Naive thymus-derived CD4-positive, alpha-beta T cell (primary cell): ENCODE measurements around the gene VAPB. TPM values are rescaled to one million over a fixed set of nuclear protein-coding genes. Genes with fewer than 3 reads are reported as not detected.
"Not testable (repeated sequence)": the region's sequence is repeated elsewhere in the genome, so short reads cannot be mapped to it uniquely, and the experiment has no call there.

ENCODE experiments used
- ATAC-seq: fragments of 150-1000 bp; cut with Tn5 transposase; 2 replicates; pipeline ENCODE4 v1.10.0; 2021; ENCODE audit warnings: mild to moderate bottlenecking, moderate library complexity
- CTCF ChIA-PET: fragments of 350-600 bp; sonication (Branson Sonifier 250); formaldehyde crosslinking; loops from one replicate; lab custom pipeline; 2021; ENCODE audit warnings: antibody characterized with exemption; lab: Charles Lee
- POLR2A ChIA-PET: fragments of 350-600 bp; sonication (Branson Sonifier 250); formaldehyde crosslinking; loops from one replicate; lab custom pipeline; 2021; ENCODE audit warnings: antibody characterized with exemption, inconsistent platforms; lab: Charles Lee
- DNase-seq, 9 donors: peaks; one replicate each; pipeline versions ENCODE4 v3.0.0 to v3.0.0-alpha.2; 2020 to 2022; ENCODE audit warnings: mixed read lengths in 1 of 9
- H3K27ac ChIP-seq: one replicate; pipeline ENCODE4 v1.7.0; 2013; ENCODE audit warnings: mild to moderate bottlenecking, low read depth, low read length, moderate library complexity
- H3K27me3 ChIP-seq, 2 donors: one replicate each; pipeline ENCODE4 v1.7.0; 2013; ENCODE audit warnings: low read length in 2 of 2, mild to moderate bottlenecking in 2 of 2, moderate library complexity in 2 of 2; ENCODE audit not compliant: control insufficient read depth in 2 of 2, insufficient read depth in 2 of 2
- H3K36me3 ChIP-seq, 3 experiments: 1 replicate in 2 of 3; 2 replicates in 1 of 3; pipeline ENCODE4 v1.7.0; 2013; ENCODE audit warnings: low read length in 3 of 3, mild to moderate bottlenecking in 3 of 3, moderate library complexity in 1 of 3; ENCODE audit not compliant: insufficient read depth in 3 of 3, control insufficient read depth in 2 of 3
- H3K4me1 ChIP-seq, 2 donors: one replicate each; pipeline ENCODE4 v1.7.0; 2013; ENCODE audit warnings: low read length in 2 of 2, mild to moderate bottlenecking in 2 of 2, moderate library complexity in 1 of 2; ENCODE audit not compliant: control insufficient read depth in 2 of 2, insufficient read depth in 2 of 2
- H3K4me3 ChIP-seq: 2 replicates; pipeline ENCODE4 v1.7.0; 2013; ENCODE audit warnings: mild to moderate bottlenecking, low read length
- H3K9me3 ChIP-seq, 3 experiments: 1 replicate in 2 of 3; 2 replicates in 1 of 3; pipeline ENCODE4 v1.7.0; 2013; ENCODE audit warnings: low read length in 3 of 3; ENCODE audit not compliant: control insufficient read depth in 2 of 3
- H3K27ac Mint-ChIP-seq, 9 donors: one replicate each; pipeline ENCODE4 v1.8.0; 2020 to 2022; ENCODE audit warnings: mixed read lengths in 9 of 9, mild to moderate bottlenecking in 8 of 9, moderate library complexity in 5 of 9, inconsistent platforms in 2 of 9
- H3K27me3 Mint-ChIP-seq, 5 donors: one replicate each; pipeline ENCODE4 v1.8.0; 2021 to 2022; ENCODE audit warnings: mixed read lengths in 5 of 5, mild to moderate bottlenecking in 1 of 5
- H3K36me3 Mint-ChIP-seq, 5 donors: one replicate each; pipeline ENCODE4 v1.8.0; 2020 to 2022; ENCODE audit warnings: mixed read lengths in 5 of 5, mild to moderate bottlenecking in 3 of 5, inconsistent platforms in 1 of 5
- H3K4me1 Mint-ChIP-seq, 7 donors: one replicate each; pipeline ENCODE4 v1.8.0; 2020 to 2022; ENCODE audit warnings: mixed read lengths in 7 of 7, mild to moderate bottlenecking in 3 of 7, inconsistent platforms in 1 of 7
- H3K4me3 Mint-ChIP-seq, 10 donors: one replicate each; pipeline ENCODE4 v1.8.0; 2020 to 2022; ENCODE audit warnings: mild to moderate bottlenecking in 10 of 10, mixed read lengths in 10 of 10, moderate library complexity in 6 of 10, inconsistent platforms in 2 of 10
- H3K9me3 Mint-ChIP-seq, 11 donors: one replicate each; pipeline ENCODE4 v1.8.0; 2020 to 2022; ENCODE audit warnings: mixed read lengths in 11 of 11, mild to moderate bottlenecking in 4 of 11, inconsistent platforms in 1 of 11, moderate library complexity in 1 of 11
- intact Hi-C, 2 donors: fragments of 100-400 bp; cut with micrococcal nuclease; formaldehyde crosslinking; loops; one replicate each; pipeline ENCODE4 v1.15.1; 2023
- polyA plus RNA-seq, 2 donors: library from polyadenylated mRNA; unstranded; fragments of 300-500 nt; fragmentation: Illumina TruSeq; gene quantifications; one replicate each; pipeline ENCODE4 v1.2.3, GENCODE V29; 2021
- total RNA-seq, 6 experiments: library from RNA in 5 of 6; stranded (reverse) in 5 of 6; gene quantifications; 1 replicate in 5 of 6; 2 replicates in 1 of 6; pipeline ENCODE4 v1.2.3 and lab custom pipeline; 2021 to 2026

VAPB gene
- total and polyA plus RNA-seq, 7 experiments from 2014 or later: 21.9 to 37.0 (median 25.3) TPM

- no peak overlapping the region for H3K4me3 ChIP-seq
- Mint-ChIP-seq H3K4me3 (no peak overlapping the region), H3K27ac (peak overlapping the region in 2 of 9 donors; percentile 9 to 52), H3K4me1 (no peaks in the 10 kb centered on the region), H3K9me3 (no peaks in the 10 kb centered on the region), H3K27me3 (no peaks in the 10 kb centered on the region), H3K36me3 (peaks cover 16 to 50% (median 22%) of the 10 kb centered on the region in 5 donors)
- H3K4me1 ChIP-seq: no peaks in the 10 kb centered on the region
- DNase-seq: no peak
- H3K9me3 ChIP-seq: no peaks in the 10 kb centered on the region
- no peak for ATAC-seq
- CTCF ChIA-PET: no interaction called here
- peaks cover 0 to 47% (median 6%) of the 10 kb centered on the region in 3 experiments for H3K36me3 ChIP-seq
- H3K27me3 ChIP-seq: no peaks in the 10 kb centered on the region
- no peak overlapping the region for H3K27ac ChIP-seq
- intact Hi-C loops: loop anchor here in 1 of 2 donors (5.0 kb wide), 1 partner anchor 126 kb away; no protein-coding TSS in a partner anchor
- POLR2A ChIA-PET: no interaction called here
Measured at GRCh38 chr20:58362970-58363369, 26.1 kb upstream of the VAPB start.

- H3K9me3 Mint-ChIP-seq: no peaks in the 10 kb centered on the region
- no peaks in the 10 kb centered on the region for H3K4me1 Mint-ChIP-seq
- DNase-seq (no peak), ATAC-seq (no peak)
- no peaks in the 10 kb centered on the region for H3K27me3 ChIP-seq
- intact Hi-C loops: no loop called here
- POLR2A ChIA-PET: no interaction called here
- H3K27ac Mint-ChIP-seq: no peak overlapping the region
- peaks cover 0 to 21% (median 0%) of the 10 kb centered on the region in 3 experiments for H3K36me3 ChIP-seq
- H3K36me3 Mint-ChIP-seq: peaks cover 3 to 25% (median 14%) of the 10 kb centered on the region in 5 donors
- H3K27ac ChIP-seq: no peak overlapping the region
- H3K9me3 ChIP-seq: no peaks in the 10 kb centered on the region
- CTCF ChIA-PET: no interaction called here
- no peaks in the 10 kb centered on the region for H3K27me3 Mint-ChIP-seq
- no peak overlapping the region for H3K4me3 Mint-ChIP-seq
- no peak overlapping the region for H3K4me3 ChIP-seq
- H3K4me1 ChIP-seq: no peaks in the 10 kb centered on the region
Measured at GRCh38 chr20:58366866-58367265, 22.2 kb upstream of the VAPB start.

DNA sequence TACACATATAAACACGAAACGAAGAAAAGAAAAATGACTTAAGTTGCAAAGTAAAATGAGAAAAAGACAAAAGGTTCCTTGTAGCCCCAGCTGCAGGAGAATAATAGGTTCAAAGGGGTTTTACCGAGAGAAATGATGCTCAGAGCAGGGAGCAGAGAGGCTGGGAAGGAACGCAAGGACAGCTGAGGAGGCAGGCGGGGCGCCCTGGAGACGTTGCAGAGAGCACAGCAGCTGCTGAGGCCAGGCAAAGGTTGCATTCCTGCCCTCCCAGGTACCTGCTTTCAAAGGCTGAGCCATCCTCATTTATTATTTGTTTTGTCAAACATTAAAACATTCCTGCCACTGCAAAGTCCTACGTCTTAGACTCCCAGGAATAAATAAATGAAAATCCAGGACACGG is 16.2 kb upstream of the VAPB start:
- POLR2A ChIA-PET: interaction anchor here (0.9 kb wide), 1 partner anchor 16 kb away, joined by 3 read pairs; the partner anchor contains the start of gene VAPB
- Histone ChIP-seq H3K36me3 (peaks cover 0 to 2% (median 0%) of the 10 kb centered on the region in 3 experiments), H3K27ac (no peak overlapping the region), H3K9me3 (no peaks in the 10 kb centered on the region), H3K4me1 (no peaks in the 10 kb centered on the region), H3K27me3 (no peaks in the 10 kb centered on the region), H3K4me3 (no peak overlapping the region)
- Mint-ChIP-seq H3K9me3 (no peaks in the 10 kb centered on the region), H3K4me1 (peaks cover 0 to 6% (median 0%) of the 10 kb centered on the region in 7 donors), H3K27me3 (peaks cover 0 to 8% (median 8%) of the 10 kb centered on the region in 5 donors), H3K4me3 (no peak overlapping the region), H3K27ac (no peak overlapping the region), H3K36me3 (peaks cover 0 to 4% (median 0%) of the 10 kb centered on the region in 5 donors)
- ATAC-seq (no peak), DNase-seq (no peak)
- intact Hi-C loops: no loop called here
- CTCF ChIA-PET: no interaction called here

DNA sequence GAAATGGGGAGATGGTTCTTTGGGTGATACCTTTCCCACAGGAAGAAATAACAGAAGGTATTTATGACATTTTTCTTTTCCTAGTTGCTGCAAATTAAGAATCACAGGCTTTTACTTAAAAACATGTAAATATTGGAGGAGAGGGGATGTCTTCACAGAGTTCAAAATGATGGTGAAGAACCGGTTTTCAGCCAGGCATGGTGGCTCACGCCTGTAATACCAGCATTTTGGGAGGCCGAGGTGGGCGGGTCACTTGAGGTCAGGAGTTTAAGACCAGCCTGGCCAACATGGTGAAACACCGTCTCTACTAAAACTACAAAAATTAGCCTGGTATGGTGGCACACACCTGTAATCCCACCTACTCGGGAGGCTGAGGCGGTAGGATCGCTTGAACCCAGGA is 15.7 kb upstream of the VAPB start:
- H3K27me3 Mint-ChIP-seq: peaks cover 0 to 13% (median 12%) of the 10 kb centered on the region in 5 donors
- DNase-seq, H3K36me3 Mint-ChIP-seq, CTCF ChIA-PET, intact Hi-C loops, POLR2A ChIA-PET, H3K4me3 Mint-ChIP-seq, H3K27ac Mint-ChIP-seq, H3K4me1 ChIP-seq, H3K9me3 ChIP-seq, H3K27ac ChIP-seq, H3K36me3 ChIP-seq, H3K27me3 ChIP-seq, ATAC-seq, H3K4me3 ChIP-seq, H3K9me3 Mint-ChIP-seq, H3K4me1 Mint-ChIP-seq: not testable (repeated sequence)

- peaks cover 0 to 4% (median 0%) of the 10 kb centered on the region in 5 donors for H3K36me3 Mint-ChIP-seq
Measured at GRCh38 chr20:58374027-58374850, 14.8 kb upstream of the VAPB start.

GRCh38 chr20:58374906-58375758 is 13.9 kb upstream of the VAPB start:
- Histone ChIP-seq H3K27ac (no peak overlapping the region), H3K27me3 (no peaks in the 10 kb centered on the region), H3K36me3 (no peaks in the 10 kb centered on the region), H3K4me1 (no peaks in the 10 kb centered on the region), H3K4me3 (no peak overlapping the region), H3K9me3 (no peaks in the 10 kb centered on the region)
- Mint-ChIP-seq H3K27me3 (peaks cover 4 to 28% (median 13%) of the 10 kb centered on the region in 5 donors), H3K4me1 (peaks cover 0 to 6% (median 0%) of the 10 kb centered on the region in 7 donors), H3K9me3 (no peaks in the 10 kb centered on the region), H3K27ac (no peak overlapping the region), H3K4me3 (no peak overlapping the region), H3K36me3 (peaks cover 0 to 4% (median 0%) of the 10 kb centered on the region in 5 donors)
- ChIA-PET POLR2A (no interaction called here), CTCF (no interaction called here)
- intact Hi-C loops: no loop called here
- ATAC-seq (no peak), DNase-seq (no peak)

More at GRCh38 chr20:58374027-58374850, 14.8 kb upstream of the VAPB start:
- no peaks in the 10 kb centered on the region for H3K4me1 ChIP-seq
- intact Hi-C loops: no loop called here
- no peaks in the 10 kb centered on the region for H3K36me3 ChIP-seq
- Mint-ChIP-seq H3K9me3 (no peaks in the 10 kb centered on the region), H3K27me3 (peaks cover 0 to 22% (median 13%) of the 10 kb centered on the region in 5 donors), H3K27ac (peak overlapping the region in 1 of 9 donors; percentile 43), H3K4me3 (no peak overlapping the region), H3K4me1 (peaks cover 0 to 6% (median 0%) of the 10 kb centered on the region in 7 donors)
- H3K4me3 ChIP-seq: no peak overlapping the region
- H3K9me3 ChIP-seq: no peaks in the 10 kb centered on the region
- ATAC-seq: peak; percentile 48
- POLR2A ChIA-PET: no interaction called here
- DNase-seq: no peak
- H3K27ac ChIP-seq: no peak overlapping the region
- no peaks in the 10 kb centered on the region for H3K27me3 ChIP-seq
- CTCF ChIA-PET: no interaction called here
